Lower leg skin (tissue), 4 donors: ENCODE results near the gene GP5. TPM values are rescaled to one million over a fixed set of nuclear protein-coding genes. Genes with fewer than 3 reads are reported as not detected.

ENCODE experiments used
- DNase-seq, 2 donors: peaks; one replicate each; pipeline ENCODE4 v3.0.0-alpha.2; 2019; ENCODE audit warnings: low spot score in 2 of 2
- H3K4me3 ChIP-seq: fragments of 200-600 bp; sonication (generic); 2 replicates; pipeline ENCODE4 v1.5.1; 2017; ENCODE audit warnings: mild to moderate bottlenecking, low read depth; ENCODE audit not compliant: poor library complexity, severe bottlenecking
- CTCF ChIP-seq, 3 donors: fragments of 450-650 bp; IDR thresholded peaks; one replicate each; pipeline ENCODE4 v1.5.1; 2016; ENCODE audit warnings: antibody characterized with exemption in 3 of 3, mild to moderate bottlenecking in 3 of 3, moderate library complexity in 2 of 3
- POLR2A ChIP-seq, 2 donors: fragments of 450-650 bp; IDR thresholded peaks; one replicate each; pipeline ENCODE4 v1.6.1; 2016 to 2017; ENCODE audit warnings: antibody characterized with exemption in 2 of 2, mild to moderate bottlenecking in 1 of 2, moderate library complexity in 1 of 2
- WGBS, 2 donors: methylation state at CpG; one replicate each; pipeline ENCODE4 v1.1.5; 2018; 5-methylcytosine and 5-hydroxymethylcytosine counted together
- intact Hi-C: fragments of 100-400 bp; cut with DNase I; formaldehyde crosslinking; loops from one replicate; pipeline ENCODE4 v1.15.0; 2023; ENCODE audit warnings: low total_unique reads
- total RNA-seq, 4 donors: library from RNA; depleted of rRNA; stranded (reverse); fragments of >200 nt; gene quantifications; one replicate each; pipeline ENCODE4 v1.1.0, GENCODE V29; 2016

The GP5 gene
- total RNA-seq, 4 donors from 2014 or later: 0.06 TPM; not detected in 3

- intact Hi-C loops: no loop called here
- DNase-seq: peak in 1 of 2 donors; percentile 77
- 84 to 91% methylated on average over 8 to 12 of the region's 12 CpGs for WGBS, 2 donors
- no peak for TF ChIP-seq POLR2A (IDR thresholded peaks at IDR 0.05)
- no peak for TF ChIP-seq CTCF (IDR thresholded peaks at IDR 0.05)
- H3K4me3 ChIP-seq: no peak overlapping the region
Measured at GRCh38 chr3:194384569-194385001, 14.5 kb downstream of the GP5 start.

- H3K4me3 ChIP-seq: no peak overlapping the region
- 85% methylated on average over 6 of the region's 6 CpGs for WGBS, 2 donors
- DNase-seq: peak in 1 of 2 donors; percentile 60
- TF ChIP-seq CTCF (IDR thresholded peaks at IDR 0.05) (no peak), POLR2A (IDR thresholded peaks at IDR 0.05) (no peak)
- intact Hi-C loops: no loop called here
Measured at GRCh38 chr3:194384156-194384555, 14.9 kb downstream of the GP5 start.

GRCh38 chr3:194383276-194383940, 15.7 kb downstream of the GP5 start:
- no peak overlapping the region for H3K4me3 ChIP-seq
- TF ChIP-seq CTCF (IDR thresholded peaks at IDR 0.05) (no peak), POLR2A (IDR thresholded peaks at IDR 0.05) (no peak)
- intact Hi-C loops: no loop called here
- DNase-seq: peak in 1 of 2 donors; percentile 81
- WGBS, 2 donors: 83 to 90% methylated on average over 14 of the region's 14 CpGs

- intact Hi-C loops: no loop called here
- H3K4me3 ChIP-seq: no peak overlapping the region
- 79 to 80% methylated on average over 9 of the region's 9 CpGs for WGBS, 2 donors
- TF ChIP-seq CTCF (IDR thresholded peaks at IDR 0.05): no peak
- TF ChIP-seq POLR2A (IDR thresholded peaks at IDR 0.05): no peak
- peak in 1 of 2 donors; percentile 54 for DNase-seq
Measured at GRCh38 chr3:194382892-194383223, 16.2 kb downstream of the GP5 start.

- no peak overlapping the region for H3K4me3 ChIP-seq
- peak in 1 of 2 donors; percentile 80 for DNase-seq
- intact Hi-C loops: no loop called here
- no peak for TF ChIP-seq CTCF (IDR thresholded peaks at IDR 0.05)
- TF ChIP-seq POLR2A (IDR thresholded peaks at IDR 0.05): no peak
- 82 to 83% methylated on average over 20 of the region's 20 CpGs for WGBS, 2 donors
Measured at GRCh38 chr3:194382196-194382891, 16.7 kb downstream of the GP5 start.
